ENCODE data around the gene CLEC2B.

The CLEC2B gene

GRCh38 chr12:9827209-9827888 lies 41.8 kb downstream of the CLEC2B start, which contains the start of gene KLRF1:
KLRF1 (plus strand) TSS chr12:9827481; CDS start chr12:9827545, 64 bp downstream.
- H3K27ac ChIP-seq, result no peak within 1 kb of the TSS
- TF ChIP-seq CTCF (IDR thresholded peaks at IDR 0.05) (no peak), ZFX (IDR thresholded peaks at IDR 0.05; ENCODE audit: borderline replicate concordance) (no peak)

- TF ChIP-seq CTCF (IDR thresholded peaks at IDR 0.05), result no peak
- TF ChIP-seq ZFX (IDR thresholded peaks at IDR 0.05; ENCODE audit: borderline replicate concordance), result no peak
- H3K27ac ChIP-seq, result no peak overlapping the region
These were observed 48.7 kb downstream of the CLEC2B start for GRCh38 chr12:9820281-9820930.

- no peak overlapping the region for H3K27ac ChIP-seq
- no peak for TF ChIP-seq ZFX (IDR thresholded peaks at IDR 0.05; ENCODE audit: borderline replicate concordance)
- peak; percentile 99 for TF ChIP-seq CTCF (IDR thresholded peaks at IDR 0.05)
These were observed 55.0 kb downstream of the CLEC2B start for GRCh38 chr12:9813821-9814798.

GRCh38 chr12:9811621-9812020 lies 57.5 kb downstream of the CLEC2B start:
- no peak overlapping the region for H3K27ac ChIP-seq
- TF ChIP-seq CTCF (IDR thresholded peaks at IDR 0.05), result no peak

DNA sequence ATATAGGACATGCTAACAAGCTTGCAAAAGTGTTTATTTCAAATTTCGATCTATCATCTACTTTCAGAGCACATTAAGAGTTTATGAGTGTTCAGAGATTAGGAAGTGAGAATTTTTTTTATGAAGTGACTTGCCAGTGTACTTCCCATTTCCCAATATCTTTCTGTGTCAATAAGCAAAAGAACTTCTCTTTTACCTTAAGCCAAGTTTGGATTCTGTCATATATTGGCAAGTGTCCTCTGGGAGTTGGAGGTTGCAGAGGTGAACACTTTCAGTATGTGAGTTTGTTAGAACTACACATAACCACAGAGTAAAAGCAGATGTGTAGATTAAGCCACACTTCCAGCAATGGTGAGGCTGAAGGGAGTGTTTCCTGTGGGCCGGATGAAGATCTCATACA lies 58.5 kb downstream of the CLEC2B start:
- H3K27ac ChIP-seq, result no peak overlapping the region
- TF ChIP-seq CTCF (IDR thresholded peaks at IDR 0.05) (no peak), ZFX (IDR thresholded peaks at IDR 0.05; ENCODE audit: borderline replicate concordance) (no peak)

DNA sequence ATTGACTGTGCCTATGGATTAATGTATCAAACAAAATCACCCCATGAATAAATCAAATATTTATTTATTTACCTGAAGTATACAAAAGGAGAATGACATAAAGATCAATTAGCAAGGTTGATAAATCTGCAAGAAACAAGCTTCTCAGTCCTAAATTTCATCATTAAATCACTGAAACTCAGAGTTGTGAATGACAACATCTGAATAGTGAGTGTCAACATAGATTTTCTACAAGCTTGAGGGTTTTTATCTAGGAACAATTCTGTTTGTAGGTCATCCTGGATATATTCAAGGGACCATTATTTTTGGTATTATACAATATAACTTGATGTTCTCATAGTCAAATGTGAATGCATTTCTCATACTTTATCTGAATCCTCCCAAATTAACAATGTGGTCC lies 59.3 kb downstream of the CLEC2B start:
- TF ChIP-seq ZFX (IDR thresholded peaks at IDR 0.05; ENCODE audit: borderline replicate concordance), result no peak
- TF ChIP-seq CTCF (IDR thresholded peaks at IDR 0.05), result no peak
- no peak overlapping the region for H3K27ac ChIP-seq
